GM19043 (cell line): ENCODE data around the gene MARCHF2.
"Not testable (repeated sequence)": the region's sequence is repeated elsewhere in the genome, so short reads cannot be mapped to it uniquely, and the experiment has no call there.

Experiments
- ATAC-seq: cut with Tn5 transposase; IDR thresholded peaks from one replicate; pipeline ENCODE4 v1.9.1; 2021; ENCODE audit warnings: low read depth; ENCODE audit not compliant: unreplicated experiment

MARCHF2 gene

DNA sequence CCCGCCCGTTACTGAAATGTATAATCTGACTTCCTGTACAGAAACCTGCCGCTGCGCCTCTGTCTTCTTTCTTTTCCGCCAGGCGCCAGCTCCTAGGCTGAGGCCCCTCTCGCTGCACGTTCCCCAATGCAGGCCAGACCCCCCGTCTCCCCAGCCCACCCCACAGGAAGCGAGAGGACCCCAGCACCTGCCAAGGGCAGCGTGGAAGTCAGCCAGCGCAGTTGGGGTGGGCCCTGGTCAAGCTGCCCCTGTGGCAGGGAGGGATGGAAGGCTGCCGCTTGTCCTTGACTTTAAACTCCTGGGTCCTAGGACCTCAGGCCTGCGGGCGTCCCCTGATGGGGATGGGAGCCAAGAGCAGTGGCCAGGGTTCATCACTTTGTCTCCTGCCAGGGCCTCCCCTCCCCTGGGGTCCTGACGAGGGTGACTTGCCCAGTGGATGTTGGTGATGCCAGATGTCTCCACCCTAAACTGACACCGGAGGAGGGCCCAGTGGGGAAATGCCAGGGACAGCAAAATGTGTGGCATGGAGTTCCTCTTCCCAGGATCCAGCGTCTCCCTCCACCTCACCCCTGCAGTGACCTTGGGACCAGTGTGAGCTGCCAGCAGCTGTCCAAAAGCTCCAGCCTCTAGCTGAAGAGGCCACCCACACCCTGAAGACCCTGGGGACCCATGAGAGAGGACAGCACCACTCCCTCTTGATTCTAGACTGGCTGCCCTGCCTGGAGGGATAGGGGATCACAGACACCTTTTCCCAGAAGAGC lies 8.5 kb upstream of the MARCHF2 start:
- ATAC-seq = no peak

DNA sequence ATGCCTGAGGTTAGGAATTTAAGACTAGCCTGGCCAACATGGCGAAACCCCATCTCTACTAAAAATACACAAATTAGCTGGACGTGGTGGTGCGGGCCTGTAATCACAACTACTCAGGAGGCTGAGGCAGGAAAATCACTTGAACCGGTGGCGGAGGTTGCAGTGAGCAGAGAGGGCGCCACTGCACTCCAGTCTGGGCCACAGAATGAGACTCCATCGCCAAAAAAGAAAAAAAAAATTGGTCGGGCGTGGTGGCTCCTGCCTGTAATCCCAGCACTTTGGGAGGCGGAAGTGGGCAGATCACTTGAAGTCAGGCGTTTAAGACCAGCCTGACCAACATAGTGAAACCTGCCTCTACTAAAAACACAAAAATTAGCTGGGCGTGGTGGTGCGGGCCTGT lies 2.4 kb upstream of the MARCHF2 start:
- not testable (repeated sequence) for ATAC-seq

DNA sequence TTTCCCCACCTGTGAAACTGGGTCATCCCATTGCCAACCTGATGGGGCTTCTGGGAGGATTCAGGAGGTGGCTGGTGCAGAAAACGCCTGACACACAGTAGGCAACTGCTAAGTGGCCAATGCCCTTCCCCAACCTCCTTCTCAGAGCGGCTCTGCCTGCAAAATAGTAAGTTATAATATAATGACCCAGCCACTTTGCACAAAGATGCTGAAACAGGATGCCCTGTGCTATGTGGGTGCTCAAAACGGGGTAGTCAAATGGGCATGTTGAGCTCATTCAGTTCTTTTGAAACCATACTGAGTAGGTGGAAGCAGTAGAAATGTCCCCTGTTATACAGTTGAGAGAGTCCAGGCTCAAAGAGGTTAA lies 507 bp downstream of the MARCHF2 start:
- no peak for ATAC-seq

DNA sequence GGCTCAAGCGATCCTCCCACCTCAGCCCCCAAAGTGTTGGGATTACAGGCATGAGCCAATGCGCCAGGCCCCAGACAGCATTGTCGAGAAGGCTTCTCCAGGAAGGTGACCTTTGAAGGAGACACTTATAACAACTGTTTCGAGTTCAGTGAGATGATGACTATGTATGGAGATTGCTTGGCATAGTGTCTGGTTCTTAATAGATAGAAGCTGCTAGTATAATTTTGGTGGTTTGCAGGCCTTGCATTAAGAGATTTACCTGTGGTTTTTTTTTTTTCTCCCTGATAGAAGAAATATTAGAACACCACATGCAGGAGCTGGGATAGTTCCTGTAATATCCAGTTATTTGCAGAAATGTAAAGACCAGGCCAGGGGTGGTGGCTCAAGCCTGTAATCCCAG lies 3.7 kb downstream of the MARCHF2 start:
- ATAC-seq = no peak

DNA sequence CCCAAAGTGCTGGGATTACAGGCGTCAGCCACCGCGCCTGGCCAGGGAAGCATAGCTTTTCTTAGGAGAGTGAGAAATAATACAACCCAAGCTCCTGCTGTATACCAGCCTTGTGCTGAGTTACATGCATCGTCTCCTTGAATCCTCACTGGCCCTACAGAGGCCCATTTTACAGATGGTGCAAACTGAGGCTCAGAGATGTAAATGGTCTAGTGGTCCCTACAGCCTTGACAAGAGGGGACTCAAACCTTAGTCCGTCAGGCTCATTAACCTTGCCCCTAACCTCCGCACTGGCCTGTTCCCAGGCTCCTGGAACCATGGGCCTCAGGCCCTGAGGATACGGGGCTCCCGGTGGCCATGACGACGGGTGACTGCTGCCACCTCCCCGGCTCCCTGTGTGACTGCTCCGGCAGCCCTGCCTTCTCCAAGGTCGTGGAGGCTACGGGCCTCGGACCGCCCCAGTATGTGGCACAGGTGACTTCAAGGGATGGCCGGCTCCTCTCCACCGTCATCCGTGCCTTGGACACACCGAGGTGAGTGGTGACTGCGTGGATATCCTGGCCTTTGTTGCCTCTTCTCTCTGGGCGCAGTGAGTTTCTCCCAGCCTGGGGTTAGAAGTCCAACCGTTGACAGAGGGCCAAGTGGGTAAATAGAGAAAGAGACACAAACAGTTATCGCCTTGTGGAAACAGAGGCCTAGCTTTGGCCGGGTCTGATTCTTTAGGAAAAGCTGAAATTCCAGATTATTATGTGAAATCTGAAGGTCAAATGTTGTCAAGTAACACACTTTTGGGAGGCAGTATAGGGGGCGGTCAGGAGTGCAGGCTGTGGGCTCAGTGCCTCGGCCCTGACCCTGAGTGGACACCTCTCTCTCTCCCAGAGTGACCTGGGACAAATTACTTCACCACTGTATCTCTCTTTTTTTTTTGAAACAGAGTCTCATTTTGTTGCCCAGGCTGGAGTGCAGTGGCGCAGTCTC lies 8.7 kb downstream of the MARCHF2 start:
- ATAC-seq = no peak

DNA sequence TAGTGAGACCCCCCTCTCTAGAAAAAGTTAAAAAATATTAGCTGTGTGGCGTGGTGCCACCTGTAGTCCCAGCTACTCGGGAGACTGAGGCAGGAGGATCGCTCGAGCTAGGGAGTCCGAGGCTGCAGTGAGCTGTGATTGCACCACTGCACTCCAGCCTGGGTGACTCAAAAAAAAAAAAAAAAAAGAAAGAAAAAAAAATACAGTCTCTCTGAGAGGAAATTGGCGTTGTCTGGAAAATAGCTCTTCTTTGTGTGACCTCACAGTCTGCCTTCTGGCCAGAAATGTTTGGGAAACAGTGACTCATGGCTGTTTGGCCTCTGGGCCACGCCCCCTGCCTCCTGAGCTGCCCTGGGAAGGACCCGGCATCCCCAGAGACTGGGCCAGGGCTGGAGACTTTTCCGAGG lies 10.7 kb downstream of the MARCHF2 start:
- no peak for ATAC-seq

DNA sequence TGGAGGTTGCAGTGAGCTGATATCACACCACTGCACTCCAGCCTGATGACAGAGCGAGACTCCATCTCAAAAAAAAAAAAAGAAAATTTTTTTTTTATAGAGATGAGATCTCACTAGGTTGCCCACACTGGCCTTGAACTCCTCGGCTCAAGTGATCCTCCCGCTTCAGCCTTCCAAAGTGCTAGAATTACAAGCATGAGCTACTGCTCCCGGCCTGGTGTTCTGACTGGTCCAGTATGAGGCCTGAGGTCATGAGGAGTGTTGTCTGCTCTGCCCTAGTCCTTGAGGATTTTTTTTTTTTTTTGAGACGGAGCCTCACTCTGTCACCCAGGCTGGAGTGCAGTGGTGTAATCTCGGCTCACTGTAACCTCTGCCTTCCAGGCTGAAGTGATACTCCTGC lies 12.2 kb downstream of the MARCHF2 start:
- ATAC-seq = not testable (repeated sequence)

DNA sequence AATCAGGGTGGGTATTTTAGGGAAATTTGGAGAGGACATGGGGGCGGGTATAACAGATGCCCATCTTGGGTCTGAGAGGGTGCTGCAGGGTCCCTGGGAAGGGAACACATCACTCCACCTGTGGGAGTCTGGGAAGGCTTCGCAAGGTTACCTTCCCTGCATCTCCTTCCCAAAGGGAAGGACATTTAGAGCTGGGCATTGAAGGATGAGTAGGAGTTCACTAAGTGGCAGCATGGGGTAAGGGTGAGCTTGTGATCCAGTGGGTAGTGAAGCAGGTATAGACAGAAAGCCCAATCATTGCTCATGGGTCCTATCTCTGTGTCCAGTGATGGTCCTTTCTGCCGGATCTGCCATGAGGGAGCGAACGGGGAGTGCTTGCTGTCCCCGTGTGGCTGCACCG lies 13.2 kb downstream of the MARCHF2 start:
- ATAC-seq = no peak

DNA sequence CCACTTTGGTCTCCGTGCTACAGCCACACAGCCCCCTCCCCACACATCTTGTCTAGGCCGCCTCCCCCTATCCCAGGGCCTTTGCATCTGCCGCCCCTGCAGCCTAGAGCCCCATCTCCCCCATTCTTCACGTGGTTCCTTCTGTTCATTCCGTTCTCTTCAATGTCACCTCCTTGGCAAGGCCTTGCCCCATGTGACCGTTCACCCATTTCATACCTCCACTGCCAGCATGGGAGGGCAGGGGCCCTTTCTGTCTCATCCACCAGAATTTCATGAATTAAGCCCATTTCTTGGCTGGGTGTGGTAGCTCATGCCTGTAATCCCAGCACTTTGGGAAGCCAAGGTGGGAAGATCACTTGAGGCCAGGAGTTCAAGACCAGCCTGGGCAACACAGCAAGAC lies 15.9 kb downstream of the MARCHF2 start:
- ATAC-seq = no peak

DNA sequence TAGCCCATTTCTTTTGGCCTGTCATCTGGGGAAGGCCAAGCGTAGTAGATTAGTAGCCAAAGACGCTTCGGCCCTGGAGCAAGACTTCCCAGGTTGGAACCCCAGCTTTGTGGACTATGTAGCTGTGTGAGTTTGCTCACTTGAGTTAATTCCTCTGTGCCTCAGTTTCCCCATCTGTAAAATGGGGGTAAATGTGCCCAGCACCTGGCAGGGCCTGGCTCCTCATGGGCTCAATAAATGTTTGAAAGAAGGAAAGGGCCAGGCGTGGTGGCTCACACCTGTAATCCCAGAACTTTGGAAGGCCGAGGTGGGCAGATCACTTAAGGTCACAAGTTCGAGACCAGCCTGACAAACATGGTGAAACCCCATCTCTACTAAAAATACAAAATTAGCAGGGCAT lies 16.7 kb downstream of the MARCHF2 start:
- no peak for ATAC-seq

DNA sequence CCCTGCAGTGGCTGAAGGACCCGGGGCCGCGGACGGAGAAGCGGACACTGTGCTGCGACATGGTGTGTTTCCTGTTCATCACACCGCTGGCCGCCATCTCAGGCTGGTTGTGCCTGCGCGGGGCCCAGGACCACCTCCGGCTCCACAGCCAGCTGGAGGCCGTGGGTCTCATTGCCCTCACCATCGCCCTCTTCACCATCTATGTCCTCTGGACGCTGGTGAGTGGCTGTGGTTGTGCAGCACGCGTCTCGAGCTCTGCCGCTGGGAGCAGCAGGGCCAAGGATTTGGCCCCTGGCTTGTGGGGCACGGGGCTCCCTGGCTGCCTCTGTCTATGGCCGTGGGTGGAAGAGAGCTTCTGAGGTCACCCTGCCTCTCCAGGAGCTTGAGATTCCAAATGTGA lies 17.5 kb downstream of the MARCHF2 start:
- no peak for ATAC-seq

DNA sequence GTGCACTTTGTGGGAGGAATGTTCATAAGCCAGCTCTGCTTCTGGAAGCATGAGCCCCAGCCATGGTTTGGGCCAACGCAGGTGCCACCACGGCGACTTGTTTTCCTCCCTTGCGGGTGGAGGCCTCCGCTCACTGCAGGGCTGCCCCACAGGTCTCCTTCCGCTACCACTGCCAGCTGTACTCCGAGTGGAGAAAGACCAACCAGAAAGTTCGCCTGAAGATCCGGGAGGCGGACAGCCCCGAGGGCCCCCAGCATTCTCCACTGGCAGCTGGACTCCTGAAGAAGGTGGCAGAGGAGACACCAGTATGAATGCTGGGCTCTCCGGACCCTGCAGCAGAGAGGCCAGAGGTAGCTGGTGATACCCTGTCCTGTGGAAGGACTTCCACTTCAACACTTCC lies 25.1 kb downstream of the MARCHF2 start:
- ATAC-seq = no peak

DNA sequence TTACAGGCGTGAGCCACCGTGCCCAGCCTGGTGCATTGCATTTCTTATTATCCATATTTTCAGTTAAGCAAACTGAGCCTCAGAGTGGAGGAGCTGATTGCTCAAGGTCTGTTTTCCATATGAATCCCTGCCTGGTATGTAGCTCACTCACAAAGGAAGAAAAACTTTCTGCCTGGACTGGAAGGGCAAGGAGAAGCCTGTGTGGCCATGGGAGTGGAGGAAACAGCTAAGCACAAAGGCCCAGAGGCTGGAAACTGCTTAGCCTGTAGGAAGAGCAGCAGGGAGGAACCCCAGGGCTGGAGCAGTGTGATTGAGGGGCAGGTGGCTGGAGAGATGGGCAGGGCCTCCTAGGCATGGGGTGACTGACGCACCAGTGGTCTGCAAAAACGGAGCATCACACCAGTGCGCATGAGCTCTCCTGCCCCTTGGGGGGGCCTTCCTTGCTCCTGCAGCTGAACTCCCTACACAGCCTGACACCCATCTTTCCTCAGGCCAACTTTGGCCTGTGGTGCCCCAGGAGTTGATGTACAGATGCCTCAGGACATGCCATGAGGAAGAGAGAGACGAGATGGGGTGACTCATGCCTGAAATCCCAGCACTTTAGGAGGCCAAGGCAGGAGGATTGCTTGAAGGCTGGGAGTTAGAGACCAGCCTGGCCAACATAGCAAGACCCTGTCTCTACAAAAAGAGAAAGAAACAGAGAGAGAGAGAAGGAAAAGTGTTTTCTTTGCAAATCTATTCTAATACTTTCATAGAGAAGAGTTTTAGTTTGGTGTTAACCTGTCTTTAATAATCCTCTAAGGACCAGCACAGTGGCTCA lies 28.8 kb downstream of the MARCHF2 start:
- no peak for ATAC-seq

DNA sequence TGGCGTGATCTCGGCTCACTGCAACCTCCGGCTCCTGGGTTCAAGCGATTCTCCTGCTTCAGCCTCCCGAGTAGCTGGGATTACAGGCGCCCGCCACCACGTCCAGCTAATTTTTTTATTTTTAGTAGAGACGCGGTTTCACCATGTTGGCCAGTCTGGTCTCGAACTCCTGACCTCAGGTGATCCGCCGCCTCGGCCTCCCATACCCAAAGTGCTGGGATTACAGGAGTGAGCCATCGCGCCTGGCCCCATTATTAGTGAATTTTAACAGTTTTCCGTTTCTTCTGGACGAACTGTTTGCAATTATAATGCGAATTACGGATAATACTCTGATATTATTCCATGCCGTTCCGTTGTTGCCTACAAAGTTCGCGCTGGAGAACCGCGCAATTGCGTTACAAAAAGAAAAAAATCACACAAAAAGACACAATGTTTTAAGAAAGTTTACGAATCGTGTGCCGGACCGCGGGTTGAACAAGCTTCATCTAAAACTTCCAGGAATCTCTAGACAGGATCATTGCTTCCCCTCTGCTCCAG lies 31.1 kb downstream of the MARCHF2 start:
- not testable (repeated sequence) for ATAC-seq

DNA sequence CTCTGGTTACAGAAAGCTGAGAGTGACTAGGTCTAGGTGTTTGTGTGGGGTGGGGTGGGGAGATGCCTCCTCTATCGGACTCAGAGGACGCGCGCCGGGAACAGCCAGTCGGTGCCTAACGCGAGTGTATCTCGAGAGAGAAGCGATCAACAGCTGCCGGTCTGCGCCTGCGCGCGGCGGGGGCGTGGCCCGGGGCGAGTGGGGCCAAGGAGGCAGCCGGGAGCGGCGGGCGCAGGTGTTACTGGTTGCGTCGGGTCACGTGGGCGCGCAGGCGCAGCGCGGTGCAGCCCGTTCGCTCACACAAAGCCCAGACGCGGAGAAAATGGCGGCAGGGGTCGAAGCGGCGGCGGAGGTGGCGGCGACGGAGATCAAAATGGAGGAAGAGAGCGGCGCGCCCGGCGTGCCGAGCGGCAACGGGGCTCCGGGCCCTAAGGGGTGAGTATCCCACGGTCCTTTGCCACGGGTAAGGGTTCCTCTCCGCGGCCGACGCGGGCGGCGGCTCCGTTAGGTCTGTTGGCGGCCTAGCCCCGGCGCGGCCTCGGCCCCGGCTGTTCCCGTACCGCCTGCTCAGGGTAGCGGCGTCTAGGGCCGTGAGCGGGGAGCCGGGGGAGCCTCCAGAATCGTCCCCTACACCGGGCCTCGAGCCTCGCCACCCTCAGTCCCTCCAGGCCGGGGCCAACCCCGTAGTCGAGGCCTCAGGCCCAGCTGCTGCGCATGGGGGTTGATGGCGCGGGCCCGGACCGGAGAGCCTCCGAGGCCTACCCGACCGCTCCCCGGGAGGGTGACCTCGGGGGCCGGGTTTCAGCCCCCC lies 31.8 kb downstream of the MARCHF2 start, which contains the start of gene HNRNPM:
HNRNPM (plus strand) TSS at position 299 of the 811 bp plus-strand sequence; CDS start at position 323, 24 bp downstream.
- peak; percentile 80 for ATAC-seq

DNA sequence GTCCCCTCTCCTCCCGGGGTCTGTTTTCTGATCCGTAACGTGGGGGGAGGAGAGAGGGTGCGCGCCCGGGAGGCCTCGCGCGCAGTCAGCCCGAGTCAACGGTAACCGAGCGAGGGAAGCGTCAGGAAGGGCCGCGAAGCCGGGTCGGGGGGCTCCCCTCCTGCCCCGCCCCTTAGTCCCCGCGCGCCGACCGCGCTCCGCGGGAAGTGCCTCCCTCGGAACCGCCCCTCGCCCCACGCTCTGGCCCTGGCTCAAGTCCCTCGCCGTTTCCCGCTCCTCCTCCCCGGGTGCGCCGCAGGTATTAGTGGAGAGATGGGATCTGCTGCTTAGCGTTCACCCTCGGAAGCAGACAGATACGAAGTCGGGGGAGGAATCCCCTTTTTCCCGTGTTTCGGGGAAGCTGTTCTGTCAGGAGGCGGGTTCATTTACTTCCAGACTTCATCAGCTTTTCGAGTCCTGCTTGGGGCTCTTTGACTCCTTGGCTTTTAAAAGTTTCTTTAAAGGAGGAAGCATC lies 32.4 kb downstream of the MARCHF2 start:
- no peak for ATAC-seq

DNA sequence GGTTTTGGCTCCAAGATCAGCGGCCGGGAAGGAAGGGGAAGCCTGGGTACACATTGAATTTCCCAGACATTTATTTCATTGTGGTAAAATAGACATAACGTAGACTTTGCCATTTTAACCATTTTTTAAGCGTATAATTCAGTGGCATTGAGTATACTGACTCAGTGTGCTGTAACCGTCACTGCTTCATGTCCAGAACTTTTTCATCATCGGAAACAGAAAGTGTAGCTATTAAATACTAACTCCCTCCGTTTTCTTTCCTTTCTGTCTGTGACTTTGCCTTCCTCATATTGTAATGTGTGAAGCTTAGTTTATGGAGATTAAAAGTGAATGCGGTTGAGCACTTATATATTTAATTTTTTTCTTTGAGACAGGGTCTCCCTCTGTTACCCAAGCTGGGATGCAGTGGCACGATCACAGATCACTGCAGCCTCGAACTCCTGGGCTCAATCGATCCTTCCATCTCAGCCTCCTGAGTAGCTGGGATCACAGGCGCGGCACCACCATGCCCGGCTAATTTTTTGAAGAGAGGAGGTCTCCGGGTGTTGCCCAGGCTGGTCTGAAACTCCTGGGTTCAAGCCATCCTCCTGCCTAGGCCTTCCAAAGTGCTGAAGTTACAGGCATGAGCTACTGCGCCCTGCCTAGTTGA lies 33.1 kb downstream of the MARCHF2 start:
- ATAC-seq = no peak

DNA sequence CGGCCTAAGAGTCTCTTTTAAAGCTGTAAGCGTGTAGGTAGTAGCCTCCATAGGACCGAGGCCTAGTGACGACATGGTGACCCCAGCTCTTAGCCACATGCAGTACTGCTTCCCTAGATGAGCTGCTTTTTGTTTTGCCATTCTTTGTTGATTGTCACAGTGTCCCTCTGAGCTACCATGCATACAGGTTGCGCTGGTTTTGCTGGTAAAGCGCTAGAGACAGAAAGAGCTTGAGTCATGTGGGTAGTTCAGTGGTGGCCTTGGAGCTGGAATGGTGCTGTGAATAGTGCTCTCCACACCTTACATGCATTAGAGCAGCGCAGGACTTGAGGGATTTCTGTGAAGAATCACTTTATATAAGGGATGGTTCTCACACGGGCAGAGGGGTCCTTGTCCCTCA lies 36.7 kb downstream of the MARCHF2 start:
- no peak for ATAC-seq

DNA sequence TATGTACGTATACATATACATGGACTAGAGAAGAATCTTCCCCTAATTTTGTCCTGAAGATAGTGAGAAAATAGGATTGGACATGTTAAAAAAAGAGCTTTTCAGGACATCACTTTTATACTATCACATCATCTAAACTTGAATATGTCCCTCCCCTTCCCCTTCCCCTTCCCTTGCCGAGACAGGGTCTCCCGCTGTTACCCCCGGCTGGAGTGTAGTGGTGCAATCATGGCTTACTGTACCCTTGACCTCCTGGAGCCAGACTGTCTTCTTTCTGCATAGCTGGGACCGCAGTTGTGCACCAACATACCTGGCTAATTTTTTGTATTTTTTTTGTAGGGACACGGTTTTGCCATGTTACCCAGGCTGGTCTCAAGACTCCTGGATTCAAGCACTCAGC lies 38.3 kb downstream of the MARCHF2 start:
- no peak for ATAC-seq
